HG03196 (cell line): ENCODE data around the gene STX8.
"Not testable (repeated sequence)": the region's sequence is repeated elsewhere in the genome, so short reads cannot be mapped to it uniquely, and the experiment has no call there.

Experiments used
- ATAC-seq: cut with Tn5 transposase; IDR thresholded peaks from one replicate; pipeline ENCODE4 v1.9.1; 2021; ENCODE audit not compliant: unreplicated experiment

The STX8 gene

GRCh38 chr17:9512323-9513168 lies 63.1 kb downstream of the STX8 start:
- no peak for ATAC-seq

DNA sequence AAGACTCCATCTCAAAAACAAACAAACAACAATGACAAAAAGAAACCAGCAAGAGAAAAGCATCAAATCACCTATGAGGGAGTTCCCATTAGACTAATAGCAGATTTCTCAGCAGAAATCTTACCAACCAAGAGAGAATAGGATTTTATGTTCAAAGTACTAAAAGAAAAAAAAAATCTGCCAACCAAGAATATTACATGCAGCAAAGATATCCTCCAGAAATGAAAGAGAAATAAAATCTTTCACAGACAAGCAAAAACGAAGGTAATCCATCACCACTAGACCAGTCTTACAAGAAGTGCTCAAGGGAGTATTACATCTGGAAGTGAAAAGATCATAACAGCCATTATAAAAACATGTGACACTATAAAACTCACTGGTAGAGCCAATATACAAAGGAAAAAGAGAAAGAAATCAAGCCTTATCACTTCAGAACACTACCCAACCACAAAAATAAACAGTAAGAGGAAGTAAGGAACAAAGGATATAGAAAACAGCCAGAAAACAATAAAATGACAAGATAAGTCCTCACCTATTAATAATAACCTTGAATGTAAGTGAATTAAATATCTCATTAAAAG lies 66.3 kb downstream of the STX8 start:
- no peak for ATAC-seq

DNA sequence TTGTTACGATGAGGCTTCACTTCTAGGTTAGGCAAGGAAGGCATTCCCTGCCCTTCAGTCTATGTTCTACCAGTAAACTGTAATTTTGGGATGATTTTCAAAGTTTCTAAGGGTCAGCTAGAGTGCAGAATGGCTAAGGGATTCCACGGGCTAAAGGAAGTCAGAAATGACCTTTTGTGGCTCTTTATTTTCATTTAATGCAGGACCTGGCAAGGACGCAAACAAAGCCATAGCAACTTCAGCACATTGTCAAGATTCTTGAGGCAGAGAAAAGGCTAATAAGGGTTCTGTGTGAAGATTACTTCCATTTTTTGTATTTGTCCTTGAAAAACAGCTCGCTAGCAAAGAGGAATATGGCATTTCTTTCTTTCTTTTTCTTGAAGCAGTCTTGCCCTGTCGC lies 76.6 kb downstream of the STX8 start:
- no peak for ATAC-seq

DNA sequence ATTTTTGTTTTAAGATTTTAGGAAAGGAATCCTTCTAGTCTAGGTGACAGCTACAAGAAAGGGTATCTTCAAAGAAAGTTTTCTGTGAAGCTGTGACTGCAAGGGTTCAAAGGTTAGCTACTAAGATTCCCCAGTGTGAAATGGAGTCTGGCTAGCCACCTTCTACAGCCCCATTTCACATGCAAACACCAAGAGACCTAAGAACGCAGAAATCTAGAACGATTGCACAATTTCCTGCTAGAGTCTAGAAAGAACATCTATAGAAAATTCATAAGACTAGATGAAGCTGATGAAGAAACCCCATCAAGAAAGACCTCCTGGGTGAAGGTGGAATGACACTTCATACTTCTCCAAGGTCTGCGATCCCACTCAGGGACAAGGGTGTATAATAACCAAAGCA lies 77.1 kb downstream of the STX8 start:
- ATAC-seq, result no peak

DNA sequence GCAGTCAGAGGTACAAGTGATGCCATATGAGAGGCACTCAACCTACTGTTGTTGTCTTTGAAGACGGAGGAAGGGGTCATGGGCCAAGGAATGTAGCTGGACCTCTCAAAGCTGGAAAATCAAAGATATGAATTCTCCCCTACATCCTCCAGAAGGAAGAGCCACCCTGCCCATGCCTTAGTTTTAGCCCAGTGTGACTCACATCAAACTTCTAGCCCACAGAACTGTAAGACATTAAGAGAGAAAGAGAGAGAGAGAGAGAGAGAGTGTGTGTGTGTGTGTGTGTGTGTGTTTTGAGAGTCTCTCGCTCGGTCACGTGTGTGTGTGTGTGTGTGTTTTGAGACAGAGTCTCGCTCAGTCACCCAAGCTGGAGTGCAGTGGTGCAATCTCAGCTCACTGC lies 87.1 kb downstream of the STX8 start:
- no peak for ATAC-seq

DNA sequence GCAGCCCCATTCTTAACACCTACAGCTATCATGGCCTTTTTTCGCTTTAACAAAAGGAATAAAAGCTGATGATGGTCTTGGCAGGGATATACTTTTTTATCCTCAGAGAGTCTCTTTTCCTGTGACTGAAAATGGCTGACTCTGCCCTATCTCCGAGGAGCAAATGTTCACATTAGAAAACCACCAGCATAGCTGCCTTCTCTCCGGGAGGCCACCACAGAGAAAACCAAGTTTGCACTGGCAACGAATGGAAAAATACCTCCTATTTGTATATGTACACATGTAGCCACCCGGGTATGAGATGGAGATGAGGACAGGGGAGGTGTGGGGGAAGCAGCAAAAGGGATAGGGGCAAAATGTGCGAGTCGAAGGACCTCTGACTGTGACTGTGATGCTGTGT lies 88.2 kb downstream of the STX8 start:
- no peak for ATAC-seq

- ATAC-seq, result no peak
These were observed 90.8 kb downstream of the STX8 start for GRCh38 chr17:9484789-9485188.

GRCh38 chr17:9479964-9480363 lies 95.7 kb downstream of the STX8 start:
- ATAC-seq, result no peak

DNA sequence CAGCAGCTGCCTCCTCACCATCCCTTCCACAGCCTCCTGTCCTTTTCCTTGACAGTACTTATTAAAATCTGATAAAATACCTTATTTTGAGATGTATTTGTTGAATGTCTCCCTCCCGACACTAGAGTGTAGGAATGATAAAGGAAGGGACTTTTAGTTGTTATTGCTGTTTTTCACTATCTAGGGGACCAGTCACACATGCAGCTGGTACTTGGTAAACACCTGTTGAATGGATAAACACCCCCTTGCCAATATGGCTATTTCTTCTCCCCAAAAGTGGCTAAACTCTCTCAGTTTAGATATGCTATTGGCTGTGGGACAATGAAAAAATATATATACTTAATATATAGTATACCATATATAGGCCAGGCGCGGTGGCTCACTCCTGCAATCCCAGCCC lies 96.7 kb downstream of the STX8 start:
- ATAC-seq, result no peak

DNA sequence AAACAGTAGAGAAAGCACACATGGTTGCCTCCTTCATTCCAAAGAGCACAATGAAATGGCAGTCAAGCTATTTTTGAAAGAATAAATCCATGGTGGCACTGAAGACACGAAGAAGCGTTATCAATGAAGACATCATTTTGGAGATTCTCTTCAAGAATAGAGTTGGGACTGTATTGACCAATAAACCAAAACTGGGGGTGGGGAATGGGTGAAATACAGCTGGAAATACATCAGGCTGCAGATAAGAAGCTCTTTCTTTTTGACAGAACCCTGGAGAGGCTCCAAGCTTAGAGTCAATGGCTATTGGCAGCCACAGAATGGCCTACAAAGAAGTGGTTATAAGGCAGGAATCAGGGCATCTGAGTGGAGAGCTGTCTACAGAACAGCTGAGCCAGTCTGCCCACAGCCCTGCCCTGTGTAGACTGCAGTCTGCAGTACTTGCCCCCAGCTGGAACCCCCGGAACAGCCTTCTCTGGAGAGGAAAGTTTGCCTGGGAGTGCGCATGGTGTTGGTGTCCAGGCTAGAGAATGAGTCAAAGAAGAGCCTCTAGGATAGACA lies 100.4 kb downstream of the STX8 start:
- ATAC-seq, result no peak

DNA sequence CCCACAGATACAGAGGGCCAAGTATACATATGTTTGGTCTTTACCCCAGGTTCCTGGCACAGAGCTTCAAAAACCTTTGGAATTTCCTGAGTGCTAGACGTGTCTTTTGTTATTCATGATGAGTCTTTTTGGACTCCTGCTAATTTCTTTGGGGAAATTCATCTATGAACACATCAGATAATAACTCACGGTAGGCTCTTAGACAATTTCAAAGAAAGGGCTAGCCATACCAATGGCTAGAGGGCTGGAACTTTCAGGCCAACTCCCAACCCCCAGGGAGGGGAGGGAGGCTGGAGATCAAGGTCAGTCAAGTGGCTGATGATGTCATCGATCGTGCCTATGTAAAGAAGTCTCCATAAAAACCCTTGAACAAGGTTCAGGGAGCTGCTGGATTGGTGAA lies 101.9 kb downstream of the STX8 start:
- ATAC-seq, result no peak

DNA sequence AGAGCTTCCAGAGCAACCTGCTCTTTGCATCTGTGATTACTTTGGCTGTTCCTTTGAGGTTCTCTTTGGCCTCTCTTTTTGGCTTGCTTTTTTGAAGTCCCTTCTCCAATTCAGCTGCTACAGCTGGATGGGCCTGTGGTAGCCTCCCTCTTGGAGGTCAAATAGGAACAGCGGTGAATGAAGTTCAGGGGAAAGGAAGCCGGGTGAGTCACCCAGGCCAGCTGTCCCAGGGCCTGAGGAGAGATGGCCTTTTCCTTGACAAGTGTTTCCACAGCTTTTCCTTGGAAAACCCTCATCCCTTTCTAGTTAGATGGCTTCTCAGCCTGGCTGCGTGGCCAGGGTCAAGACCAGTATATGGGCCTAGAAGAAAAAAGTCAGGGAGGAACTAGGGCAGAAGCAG lies 103.1 kb downstream of the STX8 start:
- ATAC-seq, result no peak

DNA sequence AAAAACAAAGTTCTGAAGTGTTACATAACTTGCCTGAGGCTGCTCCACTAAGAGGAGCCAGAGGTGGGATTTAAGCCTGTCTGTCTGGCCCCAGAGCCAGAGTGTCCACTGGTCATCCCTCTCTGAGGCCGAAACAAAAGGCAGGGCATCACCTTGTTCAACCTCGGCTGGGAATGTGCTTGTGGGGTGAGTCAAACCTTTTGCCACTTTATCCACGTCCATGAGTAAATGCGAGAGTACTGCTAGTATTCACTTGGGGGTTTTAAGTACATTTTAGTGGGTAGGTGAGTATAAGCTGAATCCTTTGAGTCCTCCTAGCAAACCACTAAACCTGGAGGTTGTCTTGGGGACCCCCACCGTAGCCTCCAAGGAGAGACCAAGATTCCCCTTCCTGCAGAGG lies 103.5 kb downstream of the STX8 start:
- ATAC-seq, result no peak

GRCh38 chr17:9470171-9470570 lies 105.4 kb downstream of the STX8 start:
- ATAC-seq, result no peak

DNA sequence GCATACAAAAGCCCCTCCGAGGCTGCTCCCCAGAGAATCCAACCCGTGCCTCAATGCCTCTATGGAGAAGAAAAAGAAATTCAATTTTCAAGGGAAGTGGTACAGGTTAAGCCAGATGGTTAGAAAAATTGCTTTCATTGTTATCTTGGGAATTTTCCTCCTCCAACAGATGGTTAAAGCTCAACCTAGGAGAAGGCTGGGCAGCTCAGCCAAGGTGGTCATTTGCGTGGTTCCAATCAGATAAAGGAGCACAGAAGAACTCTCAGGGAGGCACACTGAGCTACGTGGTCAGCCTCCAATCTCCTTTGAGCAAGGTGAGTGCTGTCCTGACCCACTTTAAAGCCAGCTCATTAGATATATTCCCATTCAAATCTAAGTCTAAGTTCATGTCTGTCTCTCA lies 106.7 kb downstream of the STX8 start:
- no peak for ATAC-seq

GRCh38 chr17:9468532-9468931 lies 107.1 kb downstream of the STX8 start:
- ATAC-seq, result no peak

DNA sequence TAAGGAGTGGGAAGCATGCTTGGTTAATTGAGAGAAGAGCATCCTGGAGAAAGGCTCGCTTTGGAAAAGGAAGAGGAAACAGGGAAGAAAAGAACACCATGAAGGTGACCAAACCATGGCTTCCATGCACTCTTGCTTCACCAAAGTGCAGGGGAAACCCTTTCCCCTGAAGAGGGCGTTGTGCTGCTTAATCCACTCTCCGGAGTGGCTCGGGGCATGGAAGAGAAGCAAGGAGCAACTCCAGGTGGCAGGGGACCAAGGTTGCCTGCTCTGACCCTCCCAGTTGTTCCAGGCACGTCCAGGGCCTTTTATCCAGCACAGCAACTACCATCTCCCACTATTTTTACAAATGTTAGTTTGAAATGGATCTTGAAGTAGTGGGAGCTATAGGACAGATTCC lies 108.1 kb downstream of the STX8 start:
- no peak for ATAC-seq

DNA sequence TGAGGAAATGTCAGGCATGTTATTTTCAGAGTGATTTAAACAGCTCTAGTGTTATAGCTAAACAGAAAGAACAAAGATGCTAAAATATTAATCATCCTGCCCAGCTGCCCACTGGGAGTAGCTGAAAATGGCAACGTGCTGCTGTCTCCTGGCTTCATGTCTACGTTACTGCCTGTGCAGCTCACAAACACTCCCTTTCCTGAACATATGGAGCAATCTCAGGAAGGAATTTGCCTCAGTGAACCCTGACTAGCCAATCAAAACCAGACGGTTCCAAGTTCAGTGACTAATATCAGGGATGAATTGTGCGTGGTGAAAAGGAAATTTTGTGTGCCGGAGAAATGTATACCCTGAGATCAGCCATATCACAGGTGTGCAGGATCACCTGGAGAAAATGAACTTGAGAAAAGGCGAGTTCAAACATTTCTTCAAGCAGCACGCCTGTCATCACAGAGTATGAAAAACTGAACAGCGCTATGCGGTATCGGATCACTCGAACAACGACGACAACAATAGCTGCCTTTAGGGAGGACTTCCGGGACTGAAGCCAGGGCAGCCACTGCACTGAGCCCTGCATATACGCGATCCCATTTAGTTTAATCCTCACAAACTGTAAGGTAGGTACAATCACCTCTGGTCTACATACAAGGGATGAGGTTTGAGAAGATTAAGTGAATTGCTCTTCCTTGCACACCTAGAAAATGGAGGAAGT lies 110.3 kb downstream of the STX8 start:
- no peak for ATAC-seq

DNA sequence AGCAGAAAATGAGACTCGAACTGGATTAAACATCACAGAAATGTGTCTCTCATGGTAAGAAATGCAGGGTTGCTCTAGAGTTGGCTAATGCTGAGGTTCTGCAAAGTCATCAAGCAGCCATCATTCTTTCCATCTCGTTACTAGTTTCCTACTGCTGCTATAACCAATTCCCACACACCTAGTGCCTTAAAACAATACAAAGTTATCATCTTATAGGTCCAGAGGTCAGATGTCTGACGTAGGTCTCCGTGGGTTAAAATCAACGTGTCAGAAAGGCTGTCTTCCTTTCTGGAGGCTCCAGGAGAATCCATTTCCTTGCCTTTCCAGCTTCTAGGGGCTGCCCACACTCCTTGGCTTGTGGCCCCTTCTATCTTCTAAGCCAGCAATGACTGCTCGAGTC lies 118.6 kb downstream of the STX8 start:
- no peak for ATAC-seq

DNA sequence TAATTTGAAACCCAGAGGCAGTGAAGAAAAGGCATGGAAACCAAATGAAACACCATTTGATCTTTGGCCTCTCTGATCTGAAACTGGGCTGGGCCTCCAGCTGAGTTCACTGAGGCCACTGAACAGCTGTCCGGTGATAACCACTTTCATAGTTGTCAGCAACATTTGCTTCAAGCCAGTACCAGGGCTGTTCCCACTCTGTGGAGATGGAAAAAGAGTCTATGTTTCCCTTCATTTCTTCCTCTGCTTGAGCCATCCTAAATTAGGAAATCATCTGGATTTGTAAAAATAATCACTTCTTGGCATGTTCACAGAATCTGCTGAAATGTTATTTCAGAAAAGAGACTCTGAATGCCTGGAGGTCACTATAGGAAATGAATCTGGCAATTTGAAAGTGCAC lies 119.3 kb downstream of the STX8 start:
- no peak for ATAC-seq

DNA sequence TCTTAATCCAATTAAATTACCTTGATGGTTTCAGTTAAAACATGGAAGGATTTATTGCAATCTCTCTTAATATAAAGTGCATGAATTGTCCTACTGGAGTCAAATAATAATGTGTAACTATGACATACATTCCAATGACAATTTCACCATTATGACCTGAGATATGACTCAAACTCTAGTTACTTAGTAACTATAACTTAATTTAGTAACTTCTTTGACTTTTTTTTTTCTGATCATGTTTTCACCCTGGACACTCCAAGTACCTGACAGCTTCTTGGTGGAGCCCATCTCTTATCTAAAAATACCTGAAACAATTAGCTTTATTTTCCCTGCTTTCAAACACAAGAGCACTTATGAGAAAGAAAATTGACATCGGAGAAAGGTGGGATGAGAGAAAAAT lies 123.7 kb downstream of the STX8 start:
- ATAC-seq, result no peak

DNA sequence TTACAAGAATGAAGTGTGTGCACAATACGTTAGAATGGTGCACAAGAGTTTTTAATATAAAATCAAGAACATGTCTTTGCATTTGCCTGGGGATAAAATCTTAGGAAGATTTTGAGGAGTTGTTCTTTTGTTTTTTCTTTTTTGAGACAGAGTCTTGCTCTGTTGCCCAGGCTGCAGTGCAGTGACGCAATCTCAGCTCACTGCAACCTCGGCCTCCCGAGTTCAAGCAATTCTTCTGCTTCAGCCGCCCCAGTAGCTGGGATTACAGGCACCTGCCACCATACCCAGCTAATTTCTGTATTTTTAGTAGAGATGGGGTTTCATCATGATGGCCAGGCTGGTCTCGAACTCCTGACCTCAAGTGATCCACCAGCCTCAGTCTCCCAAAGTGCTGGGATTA lies 128.3 kb downstream of the STX8 start:
- not testable (repeated sequence) for ATAC-seq
